T-helper 1 cell (primary cell): Measurements from ENCODE around the gene SEPTIN3.

Experiments
- DNase-seq, 5 donors: peaks; one replicate each; pipeline ENCODE4 v3.0.0-alpha.2; 2012 to 2020
- total RNA-seq, 4 donors: gene quantifications; one replicate each; lab custom pipeline; 2026; lab: John Stamatoyannopoulos, UW

SEPTIN3 gene
- 0 to 0.69 (median 0.15) reads per million in 4 donors for total RNA-seq

- DNase-seq = no peak
These were observed at the start of gene SEPTIN3 for GRCh38 chr22:41969110-41969646. Gene SEPTIN3, plus strand, starts transcription at chr22:41969443. Its CDS starts 2,050 bp downstream, at chr22:41971493.

GRCh38 chr22:41920271-41920976 is 48.8 kb upstream of the SEPTIN3 start:
- DNase-seq = no peak

GRCh38 chr22:41922328-41922727 is 46.9 kb upstream of the SEPTIN3 start:
- no peak for DNase-seq

- DNase-seq = no peak
These were observed 46.2 kb upstream of the SEPTIN3 start for GRCh38 chr22:41922940-41923594.

- DNase-seq = no peak
These were observed 45.5 kb upstream of the SEPTIN3 start for GRCh38 chr22:41923595-41924276.

- peak; percentile 59 to 76 (median 70) for DNase-seq
These were observed 43.3 kb upstream of the SEPTIN3 start for GRCh38 chr22:41925783-41926460.

- DNase-seq = no peak
These were observed 41.4 kb upstream of the SEPTIN3 start for GRCh38 chr22:41927813-41928212.

- no peak for DNase-seq
These were observed 40.4 kb upstream of the SEPTIN3 start for GRCh38 chr22:41928593-41929417.

GRCh38 chr22:41929418-41929810 is 39.8 kb upstream of the SEPTIN3 start:
- no peak for DNase-seq

- DNase-seq = no peak
These were observed 37.5 kb upstream of the SEPTIN3 start for GRCh38 chr22:41931701-41932269.

- DNase-seq = no peak
These were observed 36.9 kb upstream of the SEPTIN3 start for GRCh38 chr22:41932353-41932752.

GRCh38 chr22:41933411-41934177 is 35.6 kb upstream of the SEPTIN3 start:
- no peak for DNase-seq

- DNase-seq = no peak
These were observed 34.8 kb upstream of the SEPTIN3 start for GRCh38 chr22:41934284-41935014.

- no peak for DNase-seq
These were observed 34.3 kb upstream of the SEPTIN3 start for GRCh38 chr22:41935015-41935351.

- no peak for DNase-seq
These were observed 33.7 kb upstream of the SEPTIN3 start for GRCh38 chr22:41935509-41935908.

- no peak for DNase-seq
These were observed 32.4 kb upstream of the SEPTIN3 start for GRCh38 chr22:41936894-41937169.

- peak; percentile 89 to 98 (median 95) for DNase-seq
These were observed 29.0 kb upstream of the SEPTIN3 start for GRCh38 chr22:41939981-41940831.

- DNase-seq = peak; percentile 68 to 85 (median 78)
These were observed 28.1 kb upstream of the SEPTIN3 start for GRCh38 chr22:41940832-41941765.
